GM12892 (cell line): Measurements from ENCODE around the gene LMCD1.

Experiments used
- POLR2A ChIP-seq: IDR thresholded peaks from 2 replicates; pipeline ENCODE4 v1.6.1; 2011; ENCODE audit warnings: low read depth, low read length, control low read depth
- POLR2AphosphoS5 ChIP-seq: IDR thresholded peaks from 2 replicates; pipeline ENCODE4 v1.6.1; 2011; ENCODE audit warnings: low read depth, low read length, control low read depth
- TAF1 ChIP-seq: IDR thresholded peaks from 2 replicates; pipeline ENCODE4 v1.6.1; 2011; ENCODE audit warnings: low read depth, mild to moderate bottlenecking, control low read depth, low read length, borderline replicate concordance

GRCh38 chr3:8530581-8530980, 29.0 kb downstream of the LMCD1 start:
- no peak for TF ChIP-seq POLR2A
- no peak for TF ChIP-seq TAF1
- no peak for TF ChIP-seq POLR2AphosphoS5
